ENCODE results near the gene RAPGEF3.
A peak's percentile ranks its signal among the peaks of the same experiment; 100 is the strongest.

Gene RAPGEF3

DNA sequence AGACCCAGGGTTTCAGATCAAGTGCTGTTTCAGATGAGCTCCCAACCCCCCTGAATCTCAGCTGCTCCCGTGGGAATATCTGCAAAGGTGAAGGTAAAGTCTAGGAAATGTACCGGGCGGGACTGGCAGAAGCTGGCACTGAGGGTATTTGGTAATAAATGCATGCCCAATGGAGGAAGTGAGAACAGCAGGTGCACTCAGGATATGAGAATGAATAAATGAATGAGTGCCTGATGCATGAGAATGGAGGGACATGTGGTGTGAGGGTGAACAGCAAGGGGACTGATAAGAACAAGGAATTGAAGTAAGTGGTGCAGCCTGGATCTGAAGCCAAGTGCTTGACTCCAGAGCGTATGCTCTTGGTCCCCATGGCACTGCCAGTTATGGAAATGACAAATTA, 11.6 kb downstream of the RAPGEF3 start:
- Mint-ChIP-seq H3K4me3 (no peak overlapping the region), H3K9me3 (no peaks in the 10 kb centered on the region), H3K27ac (peak overlapping the region; percentile 39), H3K4me1 (peaks cover 57% of the 10 kb centered on the region), H3K27me3 (ENCODE audit: low read depth, poor library complexity) (no peaks in the 10 kb centered on the region), H3K36me3 (ENCODE audit: low read depth) (peaks cover 15% of the 10 kb centered on the region)
- no peak for DNase-seq
- TF ChIP-seq, protein P1, sequence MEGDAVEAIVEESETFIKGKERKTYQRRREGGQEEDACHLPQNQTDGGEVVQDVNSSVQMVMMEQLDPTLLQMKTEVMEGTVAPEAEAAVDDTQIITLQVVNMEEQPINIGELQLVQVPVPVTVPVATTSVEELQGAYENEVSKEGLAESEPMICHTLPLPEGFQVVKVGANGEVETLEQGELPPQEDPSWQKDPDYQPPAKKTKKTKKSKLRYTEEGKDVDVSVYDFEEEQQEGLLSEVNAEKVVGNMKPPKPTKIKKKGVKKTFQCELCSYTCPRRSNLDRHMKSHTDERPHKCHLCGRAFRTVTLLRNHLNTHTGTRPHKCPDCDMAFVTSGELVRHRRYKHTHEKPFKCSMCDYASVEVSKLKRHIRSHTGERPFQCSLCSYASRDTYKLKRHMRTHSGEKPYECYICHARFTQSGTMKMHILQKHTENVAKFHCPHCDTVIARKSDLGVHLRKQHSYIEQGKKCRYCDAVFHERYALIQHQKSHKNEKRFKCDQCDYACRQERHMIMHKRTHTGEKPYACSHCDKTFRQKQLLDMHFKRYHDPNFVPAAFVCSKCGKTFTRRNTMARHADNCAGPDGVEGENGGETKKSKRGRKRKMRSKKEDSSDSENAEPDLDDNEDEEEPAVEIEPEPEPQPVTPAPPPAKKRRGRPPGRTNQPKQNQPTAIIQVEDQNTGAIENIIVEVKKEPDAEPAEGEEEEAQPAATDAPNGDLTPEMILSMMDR (IDR thresholded peaks at IDR 0.05): no peak

DNA sequence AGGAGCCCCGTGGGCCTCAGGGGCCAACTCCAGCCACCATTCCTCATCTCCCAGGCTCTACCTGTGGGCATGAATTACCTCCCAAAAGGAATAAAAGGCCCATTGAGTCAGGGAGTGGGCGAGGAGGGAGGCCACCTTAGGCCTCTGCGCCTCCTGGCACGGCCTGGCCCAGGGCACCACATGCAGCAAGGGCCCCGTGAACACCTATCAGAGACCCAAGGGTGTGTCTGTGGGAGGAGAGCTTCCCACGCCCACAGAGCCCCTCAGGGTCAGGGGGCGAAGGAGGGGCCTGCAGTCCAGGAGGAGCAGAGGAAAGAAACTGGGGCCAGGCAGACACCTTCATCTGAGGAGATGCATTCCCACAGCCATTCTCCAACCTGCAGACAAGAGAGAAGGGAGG, 12.2 kb downstream of the RAPGEF3 start:
- Mint-ChIP-seq H3K4me3 (no peak overlapping the region), H3K27me3 (ENCODE audit: low read depth, poor library complexity) (no peaks in the 10 kb centered on the region), H3K36me3 (ENCODE audit: low read depth) (peaks cover 15% of the 10 kb centered on the region), H3K27ac (no peak overlapping the region), H3K9me3 (no peaks in the 10 kb centered on the region), H3K4me1 (peaks cover 60% of the 10 kb centered on the region)
- no peak for DNase-seq
- TF ChIP-seq, protein P1 (IDR thresholded peaks at IDR 0.05): no peak

DNA sequence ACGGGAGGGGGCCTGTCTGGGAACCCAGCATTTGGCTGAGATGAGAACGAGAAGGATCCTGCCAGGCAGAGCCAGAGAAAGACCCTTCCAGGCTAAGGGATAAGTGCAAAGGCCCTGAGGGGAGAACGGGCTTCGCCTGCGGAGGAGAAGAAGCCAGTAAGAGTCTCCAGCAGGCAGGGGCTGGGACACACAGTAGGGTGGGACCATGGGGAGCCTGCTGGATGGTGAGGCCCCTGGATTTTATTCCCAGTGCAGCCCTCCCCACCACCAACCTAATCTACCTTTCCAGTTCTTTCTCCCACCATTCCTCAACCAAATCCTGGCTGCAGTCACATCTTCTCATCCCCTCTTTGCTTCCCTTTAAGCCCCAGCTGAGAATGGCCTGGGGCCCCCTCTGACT, 12.6 kb downstream of the RAPGEF3 start:
- H3K27me3 Mint-ChIP-seq (ENCODE audit: low read depth, poor library complexity): no peaks in the 10 kb centered on the region
- DNase-seq: no peak
- peaks cover 15% of the 10 kb centered on the region for H3K36me3 Mint-ChIP-seq (ENCODE audit: low read depth)
- no peak overlapping the region for H3K27ac Mint-ChIP-seq
- H3K4me3 Mint-ChIP-seq: no peak overlapping the region
- H3K4me1 Mint-ChIP-seq: peaks cover 65% of the 10 kb centered on the region
- no peaks in the 10 kb centered on the region for H3K9me3 Mint-ChIP-seq
- TF ChIP-seq, protein P1 (IDR thresholded peaks at IDR 0.05): no peak

DNA sequence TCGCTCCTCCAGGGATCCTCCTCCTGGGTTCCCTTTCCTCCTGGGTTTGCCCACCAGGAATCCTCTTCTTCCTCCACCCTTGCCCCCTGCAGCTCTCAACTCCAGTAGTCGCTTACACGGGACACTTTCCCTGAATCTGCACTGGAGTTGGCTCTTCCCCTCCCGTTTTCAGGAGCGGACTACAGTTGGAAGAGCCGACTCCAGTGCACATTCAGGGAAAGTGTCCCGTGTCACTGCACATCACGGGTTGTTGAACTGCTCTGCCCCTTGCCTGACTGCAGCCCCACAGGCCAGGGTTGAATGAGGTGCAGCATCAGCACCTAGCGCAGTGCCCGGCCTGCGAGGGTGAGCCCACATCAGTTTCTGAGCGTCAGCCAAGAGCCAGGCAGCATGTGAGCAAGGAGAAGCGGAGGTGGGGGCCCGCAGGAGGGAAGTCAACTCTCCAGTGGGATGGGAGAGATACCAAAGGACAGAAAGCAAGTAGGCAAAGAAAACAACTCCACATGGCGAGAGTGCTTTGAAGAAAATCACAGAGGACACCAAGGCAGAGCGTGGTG, 13.1 kb downstream of the RAPGEF3 start:
- TF ChIP-seq, protein P1 (IDR thresholded peaks at IDR 0.05): no peak
- no peaks in the 10 kb centered on the region for H3K27me3 Mint-ChIP-seq (ENCODE audit: low read depth, poor library complexity)
- DNase-seq: no peak
- H3K9me3 Mint-ChIP-seq: no peaks in the 10 kb centered on the region
- no peak overlapping the region for H3K27ac Mint-ChIP-seq
- peaks cover 15% of the 10 kb centered on the region for H3K36me3 Mint-ChIP-seq (ENCODE audit: low read depth)
- H3K4me3 Mint-ChIP-seq: no peak overlapping the region
- peaks cover 69% of the 10 kb centered on the region for H3K4me1 Mint-ChIP-seq

DNA sequence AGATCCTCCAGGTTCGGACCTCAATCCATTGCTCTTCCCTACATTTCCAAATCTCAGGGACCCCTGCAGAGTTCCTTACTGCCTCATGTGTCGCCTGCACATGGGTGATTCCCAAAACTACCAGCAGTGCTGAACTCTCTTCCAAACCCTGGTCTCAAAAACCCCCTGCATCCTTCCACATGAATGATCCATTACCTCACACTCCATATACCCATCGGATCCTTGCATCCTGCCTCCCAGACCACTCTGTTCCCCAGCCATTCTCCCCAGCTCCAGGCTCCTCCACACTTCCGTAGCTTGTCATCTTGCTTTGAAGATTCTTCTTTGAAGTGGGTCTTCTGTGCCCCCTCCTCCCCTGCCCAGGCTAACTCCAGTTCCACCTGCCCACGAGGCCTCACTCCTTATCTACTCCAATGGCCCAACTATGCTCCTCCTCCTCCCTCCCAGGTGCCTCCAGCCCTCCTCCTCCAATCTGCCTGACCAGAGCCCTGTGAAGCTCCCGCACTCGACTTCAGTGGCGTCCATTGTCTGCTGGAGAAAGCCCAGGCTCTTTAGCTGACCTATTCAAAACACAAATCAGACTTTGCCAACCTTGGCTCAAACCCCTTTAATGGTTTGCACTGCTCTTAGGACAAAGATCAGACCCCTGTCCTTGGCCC, 13.8 kb downstream of the RAPGEF3 start:
- Mint-ChIP-seq H3K9me3 (no peaks in the 10 kb centered on the region), H3K27me3 (ENCODE audit: low read depth, poor library complexity) (no peaks in the 10 kb centered on the region)

More for the DNA sequence above, 13.8 kb downstream of the RAPGEF3 start:
- Mint-ChIP-seq H3K4me3 (no peak overlapping the region), H3K27ac (peak overlapping the region; percentile 13), H3K36me3 (ENCODE audit: low read depth) (peaks cover 15% of the 10 kb centered on the region), H3K4me1 (peaks cover 70% of the 10 kb centered on the region)
- DNase-seq: no peak
- TF ChIP-seq, protein P1 (IDR thresholded peaks at IDR 0.05): no peak

All from nephron progenitor cell (in vitro differentiated cells).